Measurements from ENCODE around the gene UCN2. TPM values are rescaled to one million over a fixed set of nuclear protein-coding genes. Genes with fewer than 3 reads are reported as not detected.

The UCN2 gene
- total RNA-seq, 1 donor from 2014 or later: 0.77 TPM

GRCh38 chr3:48567090-48567489 lies 3.5 kb upstream of the UCN2 start:
- peaks cover 19% of the 10 kb centered on the region for H3K27me3 Mint-ChIP-seq (ENCODE audit: unreplicated experiment)
- H3K9me3 Mint-ChIP-seq (ENCODE audit: unreplicated experiment): no peaks in the 10 kb centered on the region
- H3K27ac Mint-ChIP-seq (ENCODE audit: unreplicated experiment): no peak overlapping the region
- DNase-seq (ENCODE audit: low spot score): no peak
- peaks cover 6% of the 10 kb centered on the region for H3K4me1 Mint-ChIP-seq (ENCODE audit: unreplicated experiment)
- peak overlapping the region; percentile 19 for H3K4me3 Mint-ChIP-seq (ENCODE audit: unreplicated experiment)
- H3K36me3 Mint-ChIP-seq (ENCODE audit: low read depth, unreplicated experiment): peaks cover 3% of the 10 kb centered on the region
- TF ChIP-seq CTCF (IDR thresholded peaks at IDR 0.05; ENCODE audit: unreplicated experiment): no peak

GRCh38 chr3:48566401-48566760 lies 2.8 kb upstream of the UCN2 start:
- Mint-ChIP-seq H3K27me3 (ENCODE audit: unreplicated experiment) (peaks cover 19% of the 10 kb centered on the region), H3K9me3 (ENCODE audit: unreplicated experiment) (no peaks in the 10 kb centered on the region), H3K4me3 (ENCODE audit: unreplicated experiment) (no peak overlapping the region), H3K36me3 (ENCODE audit: low read depth, unreplicated experiment) (peaks cover 3% of the 10 kb centered on the region), H3K4me1 (ENCODE audit: unreplicated experiment) (peaks cover 6% of the 10 kb centered on the region), H3K27ac (ENCODE audit: unreplicated experiment) (no peak overlapping the region)
- DNase-seq (ENCODE audit: low spot score): no peak
- TF ChIP-seq CTCF (IDR thresholded peaks at IDR 0.05; ENCODE audit: unreplicated experiment): no peak

DNA sequence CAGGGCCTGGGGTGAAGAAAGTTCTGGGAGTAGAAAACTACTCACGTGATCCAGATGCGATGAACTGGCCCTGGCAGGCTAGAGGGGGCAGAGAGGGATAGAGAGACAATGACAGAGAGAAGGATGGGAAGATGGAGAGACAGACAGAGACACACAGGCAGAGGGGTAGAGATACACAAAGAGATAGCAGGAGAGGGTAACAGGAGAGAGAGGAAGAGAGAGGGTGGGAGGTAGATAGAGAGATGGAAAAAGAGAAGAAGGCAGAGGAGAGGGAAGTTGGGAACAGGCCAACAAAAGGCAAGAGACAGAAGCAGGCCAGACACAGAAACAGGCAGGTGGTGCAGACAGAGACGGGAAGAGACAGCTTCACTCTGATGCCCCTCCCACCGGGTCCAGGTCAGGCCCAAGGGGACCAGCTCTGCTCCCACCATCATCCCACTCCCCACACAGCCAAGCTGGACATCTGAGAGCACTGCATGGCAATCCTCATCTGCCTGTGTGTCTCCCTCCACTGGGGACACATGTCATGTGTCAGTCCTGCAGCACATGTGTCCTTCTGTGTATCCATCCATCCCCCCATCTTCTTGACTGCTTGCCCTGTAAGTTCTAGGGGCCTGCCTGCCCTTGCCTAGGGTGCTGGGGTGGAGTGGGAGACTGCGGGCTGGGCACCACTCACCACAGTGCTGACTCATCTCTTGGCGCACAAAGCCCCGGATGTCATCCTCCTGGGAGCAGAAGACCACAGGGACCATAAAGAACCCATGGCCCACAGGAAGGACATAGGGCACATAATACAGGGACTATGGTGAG lies 2.2 kb upstream of the UCN2 start:
- H3K27me3 Mint-ChIP-seq (ENCODE audit: unreplicated experiment): peaks cover 18% of the 10 kb centered on the region
- peaks cover 8% of the 10 kb centered on the region for H3K4me1 Mint-ChIP-seq (ENCODE audit: unreplicated experiment)
- no peak for TF ChIP-seq CTCF (IDR thresholded peaks at IDR 0.05; ENCODE audit: unreplicated experiment)
- H3K36me3 Mint-ChIP-seq (ENCODE audit: low read depth, unreplicated experiment): no peaks in the 10 kb centered on the region
- no peaks in the 10 kb centered on the region for H3K9me3 Mint-ChIP-seq (ENCODE audit: unreplicated experiment)
- H3K4me3 Mint-ChIP-seq (ENCODE audit: unreplicated experiment): no peak overlapping the region
- DNase-seq (ENCODE audit: low spot score): no peak
- no peak overlapping the region for H3K27ac Mint-ChIP-seq (ENCODE audit: unreplicated experiment)

GRCh38 chr3:48565186-48565585 lies 1.6 kb upstream of the UCN2 start:
- H3K27ac Mint-ChIP-seq (ENCODE audit: unreplicated experiment): no peak overlapping the region
- peaks cover 13% of the 10 kb centered on the region for H3K4me1 Mint-ChIP-seq (ENCODE audit: unreplicated experiment)

More at GRCh38 chr3:48565186-48565585, 1.6 kb upstream of the UCN2 start:
- Mint-ChIP-seq H3K9me3 (ENCODE audit: unreplicated experiment) (no peaks in the 10 kb centered on the region), H3K27me3 (ENCODE audit: unreplicated experiment) (peaks cover 18% of the 10 kb centered on the region), H3K4me3 (ENCODE audit: unreplicated experiment) (no peak overlapping the region), H3K36me3 (ENCODE audit: low read depth, unreplicated experiment) (no peaks in the 10 kb centered on the region)
- no peak for DNase-seq (ENCODE audit: low spot score)
- TF ChIP-seq CTCF (IDR thresholded peaks at IDR 0.05; ENCODE audit: unreplicated experiment): no peak
